Measurements from ENCODE around the gene PRAC2.

Gene PRAC2

DNA sequence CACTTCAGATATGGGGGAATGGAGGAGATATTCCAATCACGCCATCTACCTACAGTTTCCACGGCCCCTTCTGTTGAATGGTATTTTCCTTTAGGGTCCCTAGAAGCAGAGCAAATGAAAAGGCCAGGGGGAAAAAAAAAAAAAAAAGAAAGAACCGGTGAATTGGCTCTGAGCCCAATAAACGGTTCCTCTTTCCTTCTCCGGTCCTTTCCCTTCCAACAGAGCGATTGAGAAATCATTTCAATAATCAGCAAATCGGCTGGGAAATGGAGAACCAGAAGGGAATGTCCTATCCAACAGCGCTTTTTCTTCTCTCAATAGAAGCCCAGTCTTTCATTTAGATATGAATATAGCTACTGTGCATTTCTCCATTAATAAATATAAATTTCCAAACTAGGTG lies 32.4 kb downstream of the PRAC2 start:
- DNase-seq, result no peak

DNA sequence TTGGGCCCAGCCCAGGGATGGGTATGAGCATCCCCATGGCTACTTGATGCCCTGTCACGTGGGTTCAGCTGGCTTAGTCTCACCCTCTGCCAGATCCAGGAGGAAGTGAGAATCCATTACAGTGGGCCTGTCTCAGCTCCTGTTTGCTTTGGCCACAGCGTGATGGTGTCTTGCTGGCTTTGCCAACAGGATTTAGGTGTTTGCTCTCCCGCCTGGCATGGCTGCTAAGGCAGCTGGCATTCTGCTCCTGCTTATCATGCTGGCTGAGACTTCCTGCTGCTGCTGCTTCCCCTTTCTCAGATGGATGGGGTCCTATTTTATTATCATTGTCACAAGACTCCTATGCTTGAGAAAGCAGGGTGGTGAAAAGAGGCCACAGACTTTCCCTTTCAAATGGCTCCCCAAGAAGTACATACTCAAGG lies 33.9 kb downstream of the PRAC2 start:
- no peak for DNase-seq

DNA sequence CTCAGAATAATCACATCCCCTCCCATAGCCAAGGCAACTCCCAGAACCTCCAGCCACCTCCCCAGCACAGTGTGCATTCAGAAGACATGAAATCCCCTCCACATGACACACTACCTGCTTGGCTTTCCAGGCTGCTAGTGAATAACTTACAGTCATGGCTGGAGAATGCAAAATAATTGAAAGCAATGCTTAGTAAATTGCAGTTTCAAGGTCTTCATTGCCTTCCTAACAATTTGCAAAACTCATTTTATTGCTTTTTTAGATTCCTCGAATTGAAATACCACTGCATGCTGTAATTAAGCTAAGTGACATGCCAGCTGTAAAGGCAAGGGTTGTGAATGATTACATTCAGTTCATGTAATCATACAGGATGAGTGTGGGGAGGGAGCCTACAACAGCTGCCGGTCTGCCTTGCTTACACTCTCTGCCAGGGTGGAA lies 34.6 kb downstream of the PRAC2 start:
- no peak for DNase-seq

DNA sequence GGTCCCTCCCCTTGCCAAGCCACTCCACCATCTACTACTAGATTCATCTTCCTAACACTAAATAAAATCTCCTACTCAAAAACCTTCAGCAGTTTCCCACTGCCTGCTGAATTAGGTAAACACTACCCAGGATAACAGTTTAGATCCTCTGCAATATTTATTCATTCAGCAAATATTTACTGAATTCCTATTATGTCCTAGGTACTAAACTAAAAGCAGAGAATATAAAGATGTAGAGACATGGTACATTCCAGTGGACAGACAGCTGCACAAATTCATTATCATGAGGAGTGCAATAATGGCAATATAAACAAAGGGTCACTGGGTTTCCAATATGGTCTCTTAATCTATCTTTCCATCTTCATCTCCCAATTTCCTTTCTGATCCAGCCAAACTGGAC lies 36.3 kb downstream of the PRAC2 start:
- no peak for DNase-seq

DNA sequence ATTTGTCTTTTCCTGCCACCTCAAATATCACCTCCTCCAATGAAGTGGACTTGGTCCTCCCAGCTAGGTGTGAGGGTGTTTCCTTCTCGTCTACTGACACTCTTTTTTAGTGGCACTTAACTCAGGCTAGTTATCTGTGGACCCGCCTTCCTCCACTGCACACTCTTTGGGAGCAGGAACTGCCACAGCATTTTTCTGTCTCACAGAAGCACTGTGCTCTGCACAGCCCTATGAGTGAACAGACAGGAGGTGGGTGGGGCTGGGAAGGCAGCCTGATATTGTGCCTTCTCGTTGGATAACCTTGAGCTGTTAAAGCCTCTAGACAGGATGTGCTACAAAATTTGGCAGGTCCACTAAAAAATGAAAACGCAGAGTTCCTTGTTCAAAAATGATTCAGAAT lies 37.4 kb downstream of the PRAC2 start:
- no peak for DNase-seq

DNA sequence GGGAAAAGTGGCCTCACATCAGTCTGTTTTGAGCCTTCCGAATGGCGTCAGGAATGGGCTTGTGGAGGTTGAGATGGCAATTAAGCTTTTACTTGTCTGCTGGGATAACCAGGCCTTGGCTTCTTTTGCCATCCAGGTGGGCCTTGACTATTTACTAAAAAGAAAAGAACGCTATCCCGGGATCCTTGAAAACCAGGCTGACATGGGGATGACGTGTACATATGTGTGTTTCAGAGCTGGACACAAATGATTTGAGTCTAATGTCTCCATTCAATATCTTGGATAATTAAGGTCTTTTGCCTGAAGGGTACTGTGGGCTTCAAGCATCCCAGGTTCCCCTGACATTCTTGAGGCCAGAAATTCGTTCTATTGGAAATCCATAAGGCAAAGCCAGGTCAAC lies 38.1 kb downstream of the PRAC2 start:
- no peak for DNase-seq

DNA sequence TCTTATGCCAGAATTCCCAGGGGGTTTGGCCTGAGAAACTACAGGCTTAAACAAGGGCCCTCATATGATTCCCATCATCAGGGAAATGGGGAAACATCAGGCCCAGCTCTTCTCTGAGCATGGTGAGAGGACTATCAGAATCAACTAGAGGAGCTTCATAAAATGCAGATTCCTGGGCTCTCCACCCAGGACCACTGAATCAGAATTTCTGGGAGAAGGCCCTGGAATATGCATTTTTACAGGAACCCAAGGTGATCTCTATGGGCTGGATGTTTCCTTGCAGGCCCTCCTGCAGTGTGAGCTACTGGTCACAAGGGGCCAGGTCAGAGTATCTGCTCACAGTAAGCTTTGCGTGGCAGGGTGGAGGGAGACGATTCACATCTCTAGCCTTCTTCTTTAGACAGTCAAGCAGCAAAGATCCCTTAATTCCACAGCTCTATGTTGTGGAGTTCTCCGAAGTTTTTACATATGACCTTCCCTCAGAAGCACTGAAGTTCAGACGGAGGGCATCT lies 44.3 kb downstream of the PRAC2 start:
- DNase-seq, result no peak

DNA sequence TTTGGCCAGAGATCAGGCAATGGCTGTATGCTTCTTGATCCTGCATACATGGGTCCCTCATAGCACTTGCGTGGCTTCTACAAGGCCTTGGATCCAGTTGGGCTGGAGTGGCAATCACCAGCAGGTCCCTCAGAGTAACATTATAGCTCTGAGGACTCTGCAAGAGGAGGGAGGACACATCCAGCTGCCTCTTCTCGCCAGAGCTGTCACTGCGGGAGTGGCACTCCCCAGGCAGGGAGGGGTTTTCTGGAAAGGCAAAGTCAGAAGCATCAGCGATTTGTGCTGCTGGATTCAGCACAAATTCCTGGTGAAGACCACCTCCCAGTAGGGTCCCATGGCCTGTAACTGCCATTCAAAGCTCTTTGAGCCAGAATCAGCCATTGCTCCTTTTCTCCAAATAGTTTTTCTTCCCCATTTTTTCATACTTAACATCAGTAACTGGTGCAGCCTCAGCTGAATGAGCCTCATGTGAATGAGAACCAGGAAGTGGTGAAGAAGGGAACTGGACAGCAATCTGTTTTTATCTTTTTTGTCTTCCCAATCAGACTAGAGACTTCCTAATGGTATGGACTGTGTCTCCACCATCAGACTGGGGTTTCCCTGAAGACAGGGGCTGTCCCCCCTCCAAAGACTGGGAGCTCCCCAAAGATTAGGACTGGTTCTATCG lies 46.2 kb downstream of the PRAC2 start:
- DNase-seq, result no peak

DNA sequence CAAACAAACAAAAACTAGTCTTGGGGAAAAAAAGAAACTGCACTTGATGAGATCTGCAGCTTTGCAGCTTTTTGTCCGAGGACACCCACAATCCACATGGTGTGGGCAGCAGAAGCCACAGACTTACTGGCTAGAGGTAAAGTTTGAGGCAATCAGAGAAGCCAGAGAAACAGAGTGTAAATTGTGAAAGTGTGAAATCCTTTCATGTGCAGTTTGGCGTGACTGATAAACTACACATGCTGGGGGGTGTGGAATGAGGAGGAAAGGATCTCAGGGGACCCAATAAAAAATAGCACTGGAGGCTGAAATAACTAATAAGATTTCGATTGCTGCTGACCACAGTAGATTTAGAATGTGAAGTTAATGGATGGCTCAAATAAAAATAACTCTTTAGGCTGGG lies 48.0 kb downstream of the PRAC2 start:
- DNase-seq, result no peak

DNA sequence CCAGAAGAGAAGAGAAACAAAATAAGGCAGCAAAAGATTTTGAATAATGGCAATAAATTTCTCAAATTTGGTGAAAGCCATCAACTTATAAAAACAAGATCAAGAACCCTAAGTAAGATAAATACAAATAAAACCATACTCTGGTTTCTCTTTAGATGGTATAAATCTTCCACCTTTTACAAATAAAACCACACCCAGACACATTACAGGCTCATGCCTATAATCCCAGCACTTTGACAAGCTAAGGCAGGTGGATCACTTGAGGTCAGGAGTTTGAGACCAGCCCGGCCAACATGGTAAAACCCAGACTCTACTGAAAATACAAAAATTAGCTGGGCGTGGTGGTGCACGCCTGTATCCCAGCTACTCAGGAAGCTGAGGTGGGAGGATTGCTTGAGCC lies 50.3 kb downstream of the PRAC2 start:
- no peak for DNase-seq
